H1 (cell line): ENCODE data around the gene TRIM9. TPM values are rescaled to one million over a fixed set of nuclear protein-coding genes. Genes with fewer than 3 reads are reported as not detected.

Experiments
- CTCF ChIA-PET: fragments of 300-600 bp; sonication (Branson Sonifier 250); formaldehyde crosslinking; loops from one replicate; lab custom pipeline; 2021; ENCODE audit not compliant: partially characterized antibody; lab: Charles Lee
- POLR2A ChIA-PET: fragments of 300-600 bp; sonication (Branson Sonifier 250); formaldehyde crosslinking; loops from one replicate; lab custom pipeline; 2021; ENCODE audit warnings: inconsistent platforms; ENCODE audit not compliant: partially characterized antibody; lab: Charles Lee
- DNase-seq, 2 experiments: peaks; one replicate each; pipeline versions ENCODE4 v3.0.0 to v3.0.0-alpha.2; 2010 to 2022; ENCODE audit warnings: low spot score in 2 of 2, low read depth in 1 of 2, mixed read lengths in 1 of 2
- FAIRE-seq: peaks from 2 replicates; lab custom pipeline; 2011; peaks lifted over from hg19 to GRCh38; lab: Jason Lieb, UNC
- H2AFZ ChIP-seq: 2 replicates; pipeline ENCODE4 v1.8.1; 2012; ENCODE audit warnings: low read length, inconsistent platforms
- H2AK5ac ChIP-seq: 2 replicates; pipeline ENCODE4 v1.6.1; 2013; ENCODE audit warnings: low read depth, low read length
- H2BK120ac ChIP-seq: replicated peaks from 2 replicates; pipeline ENCODE3; 2013; ENCODE audit warnings: low read depth, low read length, inconsistent platforms
- H2BK12ac ChIP-seq: 2 replicates; pipeline ENCODE4 v1.6.1; 2013; ENCODE audit warnings: low read depth, low read length
- H2BK15ac ChIP-seq: 2 replicates; pipeline ENCODE4 v1.6.1; 2013; ENCODE audit warnings: low read length
- H2BK20ac ChIP-seq: 2 replicates; pipeline ENCODE4 v1.6.1; 2013; ENCODE audit warnings: low read length
- H2BK5ac ChIP-seq: 2 replicates; pipeline ENCODE4 v1.6.1; 2013; ENCODE audit warnings: low read depth, low read length
- H3K14ac ChIP-seq: 2 replicates; pipeline ENCODE4 v1.6.1; 2013; ENCODE audit warnings: inconsistent platforms; ENCODE audit not compliant: insufficient read length
- H3K18ac ChIP-seq: 2 replicates; pipeline ENCODE4 v1.6.1; 2013; ENCODE audit warnings: low read length; ENCODE audit errors: extremely low read depth
- H3K23ac ChIP-seq: 2 replicates; pipeline ENCODE4 v1.6.1; 2013; ENCODE audit warnings: inconsistent platforms; ENCODE audit not compliant: insufficient read length
- H3K23me2 ChIP-seq: 2 replicates; pipeline ENCODE4 v1.6.1; 2013; ENCODE audit warnings: low read depth, low read length
- H3K27ac ChIP-seq: 2 replicates; pipeline ENCODE4 v1.6.1; 2011; ENCODE audit warnings: low read depth, low read length, inconsistent platforms
- H3K27me3 ChIP-seq, 4 experiments: replicated peaks in 1 of 4; 1 replicate in 1 of 4; 2 replicates in 3 of 4; pipeline versions ENCODE4 v1.6.1 to v1.8.1; 2011 to 2013; ENCODE audit warnings: low read length in 3 of 4, mild to moderate bottlenecking in 3 of 4, inconsistent platforms in 2 of 4, mixed read lengths in 2 of 4, moderate library complexity in 1 of 4; ENCODE audit not compliant: control insufficient read depth in 3 of 4, insufficient read depth in 3 of 4; ENCODE audit errors: extremely low read depth in 1 of 4
- H3K36me3 ChIP-seq, 4 experiments: 2 replicates each; pipeline versions ENCODE4 v1.6.1 to v1.8.1; 2011 to 2013; ENCODE audit warnings: mild to moderate bottlenecking in 4 of 4, low read length in 3 of 4, moderate library complexity in 2 of 4, control low read depth in 1 of 4, inconsistent platforms in 1 of 4; ENCODE audit not compliant: insufficient read depth in 4 of 4, control insufficient read depth in 2 of 4
- H3K4ac ChIP-seq: replicated peaks from 2 replicates; pipeline ENCODE3; 2013; ENCODE audit warnings: low read length, low read depth, mixed read lengths, inconsistent platforms; ENCODE audit not compliant: insufficient read length
- H3K4me1 ChIP-seq, 4 experiments: replicated peaks in 1 of 4; 1 replicate in 1 of 4; 2 replicates in 3 of 4; pipeline versions ENCODE4 v1.6.1 to v1.8.1; 2011 to 2013; ENCODE audit warnings: low read length in 3 of 4, inconsistent platforms in 2 of 4, mixed read lengths in 1 of 4; ENCODE audit not compliant: insufficient read depth in 4 of 4, control insufficient read depth in 3 of 4
- H3K4me2 ChIP-seq, 2 experiments: 2 replicates each; pipeline versions ENCODE4 v1.6.1 to v1.8.1; 2011 to 2013; ENCODE audit warnings: low read depth in 2 of 2, low read length in 2 of 2, control low read depth in 1 of 2, inconsistent platforms in 1 of 2, mild to moderate bottlenecking in 1 of 2; ENCODE audit not compliant: insufficient read depth in 1 of 2
- H3K4me3 ChIP-seq, 4 experiments: fragments of 200-600, 300-600 bp in 1 of 4; sonication (generic), shearing (Covaris generic), sonication (Bioruptor Twin) in 1 of 4; 2 replicates each; pipeline versions ENCODE4 v1.5.1 to v1.8.1; 2011 to 2016; ENCODE audit warnings: low read length in 4 of 4, low read depth in 3 of 4, control low read depth in 2 of 4, inconsistent platforms in 2 of 4, mild to moderate bottlenecking in 2 of 4, mixed read lengths in 1 of 4, moderate library complexity in 1 of 4; ENCODE audit not compliant: insufficient read depth in 2 of 4; ENCODE audit errors: extremely low read depth in 1 of 4
- H3K56ac ChIP-seq: replicated peaks from 2 replicates; pipeline ENCODE3; 2013; ENCODE audit warnings: low read depth, mild to moderate bottlenecking, mixed read lengths, low read length, inconsistent platforms; ENCODE audit not compliant: insufficient read length
- H3K79me1 ChIP-seq: 2 replicates; pipeline ENCODE4 v1.6.1; 2013; ENCODE audit warnings: low read depth, low read length, control low read depth
- H3K79me2 ChIP-seq, 2 experiments: 2 replicates each; pipeline versions ENCODE4 v1.6.1 to v1.8.1; 2012 to 2013; ENCODE audit warnings: low read length in 2 of 2, mild to moderate bottlenecking in 2 of 2, inconsistent platforms in 1 of 2; ENCODE audit not compliant: insufficient read depth in 2 of 2, control insufficient read depth in 1 of 2
- H3K9ac ChIP-seq, 4 experiments: replicated peaks in 1 of 4; 1 replicate in 1 of 4; 2 replicates in 3 of 4; pipeline versions ENCODE4 v1.6.1 to v1.8.1; 2011 to 2013; ENCODE audit warnings: low read depth in 3 of 4, low read length in 3 of 4, control low read depth in 2 of 4, mild to moderate bottlenecking in 2 of 4, moderate library complexity in 2 of 4, inconsistent platforms in 1 of 4; ENCODE audit errors: extremely low read depth in 1 of 4
- H3K9me3 ChIP-seq, 2 experiments: 2 replicates each; pipeline versions ENCODE4 v1.6.1 to v1.8.1; 2012 to 2013; ENCODE audit warnings: mild to moderate bottlenecking in 2 of 2, moderate library complexity in 2 of 2, control low read depth in 1 of 2, inconsistent platforms in 1 of 2, low read depth in 1 of 2, low read length in 1 of 2, mixed read lengths in 1 of 2; ENCODE audit not compliant: insufficient read depth in 2 of 2
- H4K20me1 ChIP-seq, 2 experiments: replicated peaks in 1 of 2; 2 replicates each; pipeline versions ENCODE3 to v1.8.1; 2011 to 2013; ENCODE audit warnings: inconsistent platforms in 2 of 2, low read length in 2 of 2, mild to moderate bottlenecking in 1 of 2; ENCODE audit not compliant: insufficient read depth in 2 of 2, control insufficient read depth in 1 of 2
- H4K5ac ChIP-seq: 2 replicates; pipeline ENCODE4 v1.6.1; 2013; ENCODE audit warnings: low read length, low read depth, mixed read lengths, inconsistent platforms; ENCODE audit not compliant: insufficient read length
- H4K8ac ChIP-seq: 2 replicates; pipeline ENCODE4 v1.8.0; 2013; ENCODE audit warnings: mild to moderate bottlenecking, moderate library complexity, low read length, inconsistent platforms; ENCODE audit not compliant: insufficient read depth; ENCODE audit errors: extremely low read depth
- H4K91ac ChIP-seq: replicated peaks from 2 replicates; pipeline ENCODE3; 2013; ENCODE audit warnings: low read length, mixed read lengths, inconsistent platforms; ENCODE audit not compliant: insufficient read length
- GTF2F1 ChIP-seq: IDR thresholded peaks from 2 replicates; pipeline ENCODE4 v1.6.1; 2012; ENCODE audit warnings: low read depth, low read length, improper control_type of control experiment, borderline replicate concordance
- NRF1 ChIP-seq: IDR thresholded peaks from 2 replicates; pipeline ENCODE4 v1.6.1; 2011; ENCODE audit warnings: mild to moderate bottlenecking, low read depth, low read length, improper control_type of control experiment
- POLR2AphosphoS5 ChIP-seq: IDR thresholded peaks from 2 replicates; pipeline ENCODE4 v1.6.1; 2011; ENCODE audit warnings: low read depth, low read length
- SP2 ChIP-seq: IDR thresholded peaks from 2 replicates; pipeline ENCODE4 v1.6.1; 2012; ENCODE audit warnings: mild to moderate bottlenecking, low read length, inconsistent platforms
- TAF1 ChIP-seq: IDR thresholded peaks from 2 replicates; pipeline ENCODE4 v1.6.1; 2011; ENCODE audit warnings: mild to moderate bottlenecking, low read depth, low read length
- WGBS, 2 experiments: shearing (Covaris generic) in 1 of 2; methylation state at CpG; one replicate each; pipeline versions ENCODE4 v1.1.6 to v1.1.7; 2013 to 2015; ENCODE audit warnings: low lambda C conversion rate in 2 of 2, mixed read lengths in 2 of 2, inconsistent platforms in 1 of 2, low coverage in 1 of 2, missing lambda C conversion rate in 1 of 2; ENCODE audit not compliant: insufficient replicate concordance in 2 of 2, insufficient coverage in 1 of 2, insufficient read length in 1 of 2; ENCODE audit errors: extremely low coverage in 1 of 2, missing lambda C conversion rate in 1 of 2; 5-methylcytosine and 5-hydroxymethylcytosine counted together
- polyA plus RNA-seq, 7 experiments: library from polyadenylated mRNA; depleted of rRNA in 3 of 7; stranded (reverse) in 5 of 7; unstranded in 2 of 7; fragments of >200 nt in 5 of 7; fragments of 200-250 nt in 2 of 7; gene quantifications; 1 replicate in 5 of 7; 2 replicates in 1 of 7; 4 replicates in 1 of 7; pipeline versions ENCODE4 v1.2.1 to v1.2.3, GENCODE V29; 2011 to 2013; ENCODE audit warnings: missing spikeins in 2 of 7, mixed read lengths in 2 of 7
- total RNA-seq: library from RNA; stranded (reverse); fragmentation: NEBNext Ultra II Directional; extraction: Animal tissue kit (Norgen Biotek cat#: 25700); gene quantifications from 2 replicates; pipeline ENCODE4 v1.2.1, GENCODE V29; 2021
- TF ChIP-seq, protein P1 (sequence below): IDR thresholded peaks from 2 replicates; pipeline ENCODE4 v1.6.1; 2012; ENCODE audit warnings: low read length, inconsistent platforms

TRIM9 gene
- total and polyA plus RNA-seq, 2 of the 8 experiments (the other 6 are each of a cell fraction or from before 2014, with no cell fraction given): 2.7 to 5.4 TPM

DNA sequence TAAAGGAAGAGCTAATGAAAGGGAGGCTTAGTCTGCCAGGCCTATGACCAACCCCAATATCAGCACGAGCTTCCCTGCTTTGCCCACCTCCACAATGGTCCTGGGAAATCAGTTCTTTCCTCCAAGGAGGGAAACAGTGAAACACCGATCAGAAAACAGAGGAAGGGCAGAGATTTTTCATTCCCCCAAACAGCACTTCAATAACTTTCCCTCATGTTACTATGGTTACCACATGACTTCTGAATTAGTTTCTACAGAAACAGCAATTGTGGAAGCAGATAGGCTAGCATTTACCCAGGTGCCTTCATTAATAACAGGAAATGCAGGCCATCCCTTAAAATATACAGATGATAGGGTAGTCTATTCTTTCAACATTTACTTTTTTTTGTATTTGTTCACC is 35.9 kb downstream of the TRIM9 start:
- TF ChIP-seq, protein P1, sequence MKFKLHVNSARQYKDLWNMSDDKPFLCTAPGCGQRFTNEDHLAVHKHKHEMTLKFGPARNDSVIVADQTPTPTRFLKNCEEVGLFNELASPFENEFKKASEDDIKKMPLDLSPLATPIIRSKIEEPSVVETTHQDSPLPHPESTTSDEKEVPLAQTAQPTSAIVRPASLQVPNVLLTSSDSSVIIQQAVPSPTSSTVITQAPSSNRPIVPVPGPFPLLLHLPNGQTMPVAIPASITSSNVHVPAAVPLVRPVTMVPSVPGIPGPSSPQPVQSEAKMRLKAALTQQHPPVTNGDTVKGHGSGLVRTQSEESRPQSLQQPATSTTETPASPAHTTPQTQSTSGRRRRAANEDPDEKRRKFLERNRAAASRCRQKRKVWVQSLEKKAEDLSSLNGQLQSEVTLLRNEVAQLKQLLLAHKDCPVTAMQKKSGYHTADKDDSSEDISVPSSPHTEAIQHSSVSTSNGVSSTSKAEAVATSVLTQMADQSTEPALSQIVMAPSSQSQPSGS: no peak
- TF ChIP-seq GTF2F1: no peak
- no peak for TF ChIP-seq POLR2AphosphoS5
- no peak for TF ChIP-seq NRF1
- TF ChIP-seq TAF1: no peak
- no peak for TF ChIP-seq SP2
- ChIA-PET POLR2A (no interaction called here), CTCF (interaction anchor here (0.6 to 1.0 kb wide), 3 partner anchors 10 to 88 kb away, joined by 3 to 4 read pairs (median 3); partner anchors contain the start of gene TRIM9)
- H3K23me2 ChIP-seq: no peaks in the 10 kb centered on the region
- H3K14ac ChIP-seq: no peak overlapping the region
- no peak overlapping the region for H2BK12ac ChIP-seq
- no peak overlapping the region for H3K23ac ChIP-seq
- H3K27me3 ChIP-seq: no peaks in the 10 kb centered on the region
- no peak overlapping the region for H3K18ac ChIP-seq
- no peaks in the 10 kb centered on the region for H3K36me3 ChIP-seq
- no peak overlapping the region for H2BK5ac ChIP-seq
- no peak overlapping the region for H3K27ac ChIP-seq
- no peak overlapping the region for H2BK20ac ChIP-seq
- no peak overlapping the region for H4K5ac ChIP-seq
- H3K56ac ChIP-seq: no peak overlapping the region
- no peak overlapping the region for H3K4me2 ChIP-seq
- no peaks in the 10 kb centered on the region for H3K9me3 ChIP-seq
- no peak overlapping the region for H3K4me3 ChIP-seq
- no peak overlapping the region for H2AFZ ChIP-seq
- no peak overlapping the region for H2BK15ac ChIP-seq
- no peaks in the 10 kb centered on the region for H4K20me1 ChIP-seq
- H3K79me1 ChIP-seq: no peaks in the 10 kb centered on the region
- no peak overlapping the region for H4K91ac ChIP-seq
- H3K4me1 ChIP-seq: no peaks in the 10 kb centered on the region
- H3K9ac ChIP-seq: no peak overlapping the region
- FAIRE-seq (no peak), DNase-seq (no peak)
- no peaks in the 10 kb centered on the region for H3K79me2 ChIP-seq
- 92% methylated on average over 2 of the region's 2 CpGs; no CpG with 5 or more reads in 1 of the 2 experiments for WGBS, 2 experiments
- H4K8ac ChIP-seq: no peak overlapping the region
- no peak overlapping the region for H3K4ac ChIP-seq
- no peak overlapping the region for H2AK5ac ChIP-seq
- no peak overlapping the region for H2BK120ac ChIP-seq
